Right lung (tissue), 10 donors: ENCODE results near the gene TTC22. TPM values are rescaled to one million over a fixed set of nuclear protein-coding genes. Genes with fewer than 3 reads are reported as not detected.

Experiments used
- DNase-seq, 2 donors: peaks; one replicate each; pipeline ENCODE4 v3.0.0-alpha.2; 2013
- long read RNA-seq, 8 donors: transcript quantifications; one replicate each; lab custom pipeline, GENCODE V29; 2026
- polyA plus RNA-seq, 5 donors: library from polyadenylated mRNA; unstranded; fragments of 120-200 nt; gene quantifications; one replicate each; pipeline versions ENCODE4 v1.2.1 to v1.2.3, GENCODE V29; 2013; ENCODE audit warnings: inconsistent platforms in 1 of 5, low replicate concordance in 1 of 5; ENCODE audit not compliant: insufficient read length in 5 of 5, insufficient read depth in 1 of 5

Gene TTC22
- polyA plus RNA-seq = 1 to 10 TPM; 3.2 to 4.9 (median 4.4) TPM
- long read RNA-seq, donor 1, partial matches to known transcripts = 0 of 1 reads
- long read RNA-seq, donor 1, other reads (novel, unspliced or antisense) = 0 of 1 reads
- long read RNA-seq, donor 2, partial matches to known transcripts = 0 of 1 reads
- long read RNA-seq, donor 2, other reads (novel, unspliced or antisense) = 0 of 1 reads
- long read RNA-seq, donor 3 = 0 reads
- long read RNA-seq, donor 4, partial matches to known transcripts = 0 of 1 reads
- long read RNA-seq, donor 4, other reads (novel, unspliced or antisense) = 0 of 1 reads
- long read RNA-seq, donor 5, partial matches to known transcripts = 0 of 1 reads
- long read RNA-seq, donor 5, other reads (novel, unspliced or antisense) = 0 of 1 reads
- long read RNA-seq, donor 6, partial matches to known transcripts = 0 of 3 reads
- long read RNA-seq, donor 6, other reads (novel, unspliced or antisense) = 0 of 3 reads
- long read RNA-seq, donor 7 = 0 reads
- long read RNA-seq, donor 8 = 0 reads

DNA sequence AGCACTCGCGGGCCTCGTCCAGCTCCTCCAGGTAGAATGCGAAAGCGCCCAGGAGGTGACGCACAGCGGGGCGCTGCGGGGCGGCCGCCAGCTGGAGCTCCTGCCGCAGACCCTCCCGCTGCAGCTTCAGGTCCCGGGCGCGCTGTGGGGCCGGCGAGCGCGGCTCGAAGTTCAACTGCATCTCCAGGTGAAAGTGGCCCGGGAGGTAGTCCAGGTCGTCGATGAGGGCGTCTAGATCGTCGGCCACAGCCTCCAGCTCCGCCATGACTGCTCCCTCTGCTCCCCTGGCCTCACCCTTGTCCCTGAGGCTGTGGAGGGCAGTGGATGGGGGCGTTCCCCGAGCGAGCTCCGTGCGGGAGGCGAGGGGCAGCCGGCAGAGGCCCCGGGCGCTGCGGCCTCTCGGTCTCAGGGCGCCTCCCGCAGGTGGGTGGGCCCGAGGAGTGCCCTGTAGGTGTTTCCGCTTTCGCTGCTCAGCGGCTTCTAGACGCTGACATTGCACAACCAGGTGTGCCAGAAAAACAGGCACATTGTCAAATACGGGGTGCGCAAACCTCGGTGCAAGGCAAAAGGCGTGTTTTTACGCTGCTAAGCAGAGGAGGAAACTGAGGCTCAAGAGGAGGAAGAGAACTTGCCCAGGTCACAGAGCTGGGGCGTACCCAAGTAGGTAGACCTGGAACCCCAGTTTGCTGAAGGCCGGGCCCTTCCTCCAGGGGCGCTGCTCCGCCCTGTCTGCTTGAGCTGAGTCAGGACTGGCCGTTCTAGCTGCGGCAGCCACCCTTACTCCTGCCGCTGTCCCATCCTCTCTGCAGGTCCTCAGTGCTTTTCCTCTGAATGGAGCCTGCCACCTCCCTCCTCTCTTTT, at the start of gene TTC22:
TTC22 (minus strand) TSS at position 425 of the 861 bp plus-strand sequence; CDS start at position 265, 160 bp downstream.
- DNase-seq = peak; percentile 35 to 57

DNA sequence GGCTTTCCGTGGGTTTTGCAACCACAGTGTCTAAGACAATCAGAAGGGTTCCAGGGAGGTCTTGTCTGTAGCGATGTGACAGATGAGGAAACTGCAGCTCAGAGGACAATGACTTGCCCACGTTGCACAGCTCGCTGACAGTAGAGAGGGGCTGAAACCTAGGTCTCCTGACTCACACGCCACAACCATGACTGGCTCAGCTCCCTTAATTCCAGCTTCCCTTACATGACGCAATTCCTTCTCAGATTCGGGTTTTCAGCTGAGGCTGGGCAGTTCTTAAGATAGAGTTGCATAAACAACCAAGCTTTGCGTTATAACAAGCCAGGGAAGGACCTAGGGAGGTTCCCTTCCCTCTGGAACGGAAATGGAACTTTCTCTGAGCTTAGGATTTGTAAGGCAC, 49.6 kb upstream of the TTC22 start:
- DNase-seq = no peak

DNA sequence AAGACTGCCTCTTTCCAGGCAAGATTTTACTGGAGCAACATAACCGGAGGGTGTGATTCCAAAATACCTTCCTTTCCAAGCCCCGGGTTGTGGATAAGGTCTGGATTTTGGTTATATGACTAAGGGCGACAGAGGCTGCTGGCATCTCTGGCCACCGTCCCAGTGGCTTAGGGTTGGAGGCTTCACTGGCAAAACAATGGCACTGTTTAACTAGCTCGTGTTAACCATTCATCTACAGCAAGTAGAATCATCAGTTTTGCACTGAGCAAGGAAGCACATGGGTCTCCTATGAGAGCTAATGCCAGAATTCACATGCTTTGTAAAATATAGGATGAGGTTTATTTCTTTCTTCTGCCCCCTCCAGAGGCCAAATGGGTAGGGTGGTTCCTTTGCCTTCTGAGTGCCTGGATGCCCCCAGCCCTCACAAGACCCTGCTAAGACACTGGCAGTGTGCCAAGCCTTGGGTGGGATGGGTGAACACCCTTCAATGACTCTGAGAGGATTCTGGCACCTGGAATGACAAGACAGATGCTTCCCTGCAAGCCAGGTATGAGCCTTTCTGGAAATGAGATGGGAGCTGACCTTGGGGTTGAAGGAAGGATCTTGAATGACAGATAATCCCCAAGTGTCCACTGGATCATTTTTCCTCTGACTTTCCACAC, 49.1 kb upstream of the TTC22 start:
- no peak for DNase-seq

DNA sequence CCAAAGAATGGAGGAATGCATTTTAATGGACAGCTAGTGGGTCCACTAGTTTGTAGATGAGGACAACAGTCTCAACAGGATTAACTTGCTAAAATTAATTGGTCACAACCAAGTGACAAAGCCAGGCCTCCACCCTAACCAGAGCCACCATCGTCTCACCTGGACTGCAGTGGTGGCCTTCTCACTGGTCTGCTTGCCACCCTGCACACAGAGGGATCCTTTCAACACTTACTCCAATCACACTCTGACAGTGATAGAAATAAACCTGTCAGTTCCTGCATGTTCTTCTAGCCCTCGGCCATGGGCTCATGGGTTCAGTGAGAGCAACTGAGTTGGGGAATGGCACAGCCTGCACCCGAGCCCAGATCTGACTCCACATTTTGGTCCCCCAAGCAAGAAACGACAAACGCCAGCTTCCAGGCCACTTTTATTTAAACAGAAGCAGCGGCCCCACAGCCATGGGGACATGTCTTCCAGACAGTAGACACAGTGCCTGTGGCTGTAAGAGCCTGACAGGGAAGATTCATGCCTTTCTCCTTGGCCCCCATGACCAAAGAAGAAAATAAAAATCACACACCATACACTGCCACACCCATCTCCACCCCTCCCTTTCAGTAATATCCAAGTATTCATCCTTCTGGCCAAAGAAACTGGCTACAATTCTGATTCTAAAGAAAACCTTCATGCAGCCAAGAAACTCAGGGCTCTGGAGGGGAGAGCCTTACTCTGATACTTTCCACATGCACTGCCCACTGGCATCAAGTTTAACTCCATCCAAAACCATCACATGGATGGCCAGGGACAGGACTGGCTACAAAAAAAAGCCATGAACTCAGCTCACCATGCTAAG, 48.3 kb upstream of the TTC22 start:
- DNase-seq = no peak

DNA sequence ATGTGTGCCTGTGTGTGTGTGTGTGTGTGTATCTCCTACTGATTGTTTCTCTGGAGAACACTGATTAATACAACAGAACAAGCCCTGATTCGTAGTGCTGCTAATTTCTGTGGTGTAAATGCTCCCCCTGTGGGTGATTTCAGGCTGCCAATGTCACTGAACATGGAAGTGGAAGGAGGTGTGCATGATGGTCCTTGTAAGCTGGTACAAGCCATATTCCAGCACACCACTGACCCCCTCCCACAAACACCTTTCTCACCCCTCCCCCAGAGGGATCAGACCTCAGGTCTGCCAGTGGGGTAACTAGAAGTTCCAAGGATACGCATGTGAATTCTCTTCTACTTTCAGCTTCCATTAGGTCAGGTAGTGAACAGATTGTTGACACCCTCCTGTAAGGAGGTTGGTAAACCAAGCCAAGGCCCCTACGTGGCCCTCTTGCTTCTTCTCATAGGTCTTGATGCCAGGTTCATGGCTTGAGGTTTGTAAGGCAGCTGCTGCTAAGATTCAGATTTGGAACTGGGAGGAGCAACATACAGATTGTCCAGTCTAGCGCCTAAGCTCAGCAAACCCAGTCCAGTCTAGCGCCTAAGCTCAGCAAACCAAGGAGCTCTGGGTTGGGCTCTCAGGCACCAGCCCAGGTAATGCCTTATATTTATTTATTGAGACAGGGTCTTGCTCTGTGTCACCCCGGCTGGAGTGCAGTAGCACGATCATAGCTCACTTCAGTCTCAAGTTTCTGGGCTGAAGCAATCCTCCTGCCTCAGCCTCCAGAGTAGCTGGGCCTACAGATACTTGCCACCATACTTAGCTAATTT, 47.2 kb upstream of the TTC22 start:
- DNase-seq = no peak

DNA sequence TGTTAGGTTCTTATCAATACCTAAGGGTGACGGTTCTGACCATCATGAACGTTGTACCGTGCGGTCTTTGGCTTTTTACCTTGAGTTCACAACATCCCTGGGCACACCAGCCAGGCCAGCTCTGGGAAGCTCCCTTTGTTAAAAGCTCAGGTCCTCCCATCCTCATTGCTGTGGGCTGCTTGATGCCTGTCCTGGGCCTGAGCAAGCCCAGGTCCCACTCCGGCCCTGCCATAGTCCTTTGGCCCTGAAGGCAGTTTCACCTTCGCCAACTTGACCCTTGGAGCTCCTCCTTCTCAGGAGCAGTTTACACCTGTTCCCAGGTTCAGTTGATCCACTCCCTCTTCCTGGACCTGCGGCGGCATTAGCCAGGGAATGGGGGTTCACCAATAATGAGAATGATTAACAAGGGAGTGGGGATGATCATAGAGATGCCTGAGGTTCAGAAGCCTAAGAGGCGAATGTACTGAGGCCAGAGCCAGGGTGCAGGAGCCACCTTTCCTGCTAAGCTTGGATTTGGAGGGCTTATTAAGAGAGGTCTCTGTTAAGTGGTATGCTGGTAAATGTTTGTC, 45.7 kb upstream of the TTC22 start:
- DNase-seq = no peak

DNA sequence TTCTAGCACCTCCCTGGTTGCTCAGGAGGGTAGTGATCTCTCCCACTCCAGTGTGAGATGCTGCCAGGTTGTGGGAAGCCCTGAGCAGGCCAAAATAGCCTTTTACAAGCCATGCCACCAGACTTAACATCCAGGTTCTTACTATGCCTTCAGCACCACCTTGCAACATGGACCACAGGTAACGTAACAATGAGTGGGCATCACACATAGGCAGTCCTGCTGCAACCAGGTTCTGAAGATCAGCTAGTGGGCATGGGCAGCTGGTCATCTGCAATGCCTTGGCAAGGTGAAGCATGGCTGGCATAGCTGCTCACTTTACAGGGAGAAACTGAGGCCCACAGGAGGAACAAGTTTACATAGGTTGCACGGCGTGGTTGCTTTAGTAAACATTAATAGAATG, 45.2 kb upstream of the TTC22 start:
- DNase-seq = no peak

DNA sequence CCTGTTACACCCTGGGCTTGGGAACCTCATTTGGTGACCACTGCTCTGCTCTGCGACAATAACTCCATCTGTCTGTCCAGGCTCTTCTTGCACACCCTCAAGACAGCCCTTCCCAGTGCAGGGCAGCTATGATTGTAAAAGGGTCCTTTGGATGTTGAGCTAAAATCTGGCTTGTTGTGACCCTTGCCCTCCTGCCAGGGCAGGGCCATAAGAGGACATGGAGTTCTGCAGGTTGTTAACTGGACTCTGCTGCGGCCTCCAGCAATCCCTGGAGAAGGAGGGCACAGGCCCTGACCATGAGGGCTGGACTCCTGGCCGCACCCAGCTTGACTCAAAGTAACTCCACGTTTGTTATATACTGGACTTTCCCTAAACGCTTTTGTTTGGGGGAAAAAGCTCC, 44.6 kb upstream of the TTC22 start:
- DNase-seq = no peak

DNA sequence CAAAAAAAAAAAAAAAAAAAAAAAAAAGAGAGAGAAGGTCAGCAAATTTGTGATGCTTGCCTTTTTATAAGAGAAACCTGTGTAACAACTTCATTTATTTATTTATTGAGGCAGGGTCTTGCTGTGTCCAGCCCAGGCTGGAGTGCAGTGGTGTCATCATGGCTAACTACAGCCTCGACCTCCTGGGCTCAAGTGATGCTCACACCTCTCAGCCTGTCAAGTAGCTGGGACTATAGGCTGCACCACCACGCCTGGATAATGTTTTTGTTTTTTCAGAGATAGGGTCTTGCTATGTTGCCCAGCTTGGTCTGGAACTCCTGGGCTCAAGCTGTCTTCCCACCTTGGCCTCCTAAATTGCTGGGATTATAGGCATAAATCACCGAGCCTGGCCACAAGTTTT, 43.4 kb upstream of the TTC22 start:
- DNase-seq = no peak

DNA sequence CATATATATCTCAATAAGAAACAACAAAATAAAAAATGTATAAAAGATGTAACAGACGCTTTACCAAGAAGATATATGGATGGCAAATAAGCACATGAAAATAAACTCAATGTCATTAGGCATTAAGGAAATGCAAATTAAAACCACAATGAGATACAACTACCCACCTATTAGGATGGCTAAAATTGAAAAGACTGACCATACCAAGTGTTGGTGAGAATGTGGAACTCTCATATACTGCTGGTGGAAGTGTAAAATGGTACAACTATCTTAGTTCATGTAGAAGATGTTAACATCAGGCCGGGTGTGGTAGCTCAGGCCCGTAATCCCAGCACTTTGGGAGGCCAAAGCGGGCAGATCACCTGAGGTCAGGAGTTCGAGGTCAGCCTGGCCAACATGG, 42.3 kb upstream of the TTC22 start:
- DNase-seq = no peak

DNA sequence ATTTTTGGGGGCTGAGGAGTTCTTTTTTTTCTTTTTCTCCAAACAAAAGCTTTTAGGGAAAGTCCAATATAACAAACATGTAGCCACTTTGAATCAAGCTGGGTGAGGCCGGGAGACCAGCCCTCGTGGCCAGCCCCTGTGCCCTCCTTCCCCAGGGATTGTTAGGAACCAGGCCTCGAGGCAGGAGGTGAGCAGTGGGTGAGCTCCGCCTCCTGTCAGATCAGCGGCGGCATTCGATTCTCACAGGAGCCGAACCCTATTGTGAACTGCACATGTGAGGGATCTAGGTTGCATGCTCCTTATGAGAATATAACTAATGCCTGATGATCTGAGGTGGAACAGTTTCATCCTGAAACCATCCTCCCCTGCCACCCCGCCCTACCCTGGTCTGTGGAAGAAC, 41.8 kb upstream of the TTC22 start:
- DNase-seq = no peak

DNA sequence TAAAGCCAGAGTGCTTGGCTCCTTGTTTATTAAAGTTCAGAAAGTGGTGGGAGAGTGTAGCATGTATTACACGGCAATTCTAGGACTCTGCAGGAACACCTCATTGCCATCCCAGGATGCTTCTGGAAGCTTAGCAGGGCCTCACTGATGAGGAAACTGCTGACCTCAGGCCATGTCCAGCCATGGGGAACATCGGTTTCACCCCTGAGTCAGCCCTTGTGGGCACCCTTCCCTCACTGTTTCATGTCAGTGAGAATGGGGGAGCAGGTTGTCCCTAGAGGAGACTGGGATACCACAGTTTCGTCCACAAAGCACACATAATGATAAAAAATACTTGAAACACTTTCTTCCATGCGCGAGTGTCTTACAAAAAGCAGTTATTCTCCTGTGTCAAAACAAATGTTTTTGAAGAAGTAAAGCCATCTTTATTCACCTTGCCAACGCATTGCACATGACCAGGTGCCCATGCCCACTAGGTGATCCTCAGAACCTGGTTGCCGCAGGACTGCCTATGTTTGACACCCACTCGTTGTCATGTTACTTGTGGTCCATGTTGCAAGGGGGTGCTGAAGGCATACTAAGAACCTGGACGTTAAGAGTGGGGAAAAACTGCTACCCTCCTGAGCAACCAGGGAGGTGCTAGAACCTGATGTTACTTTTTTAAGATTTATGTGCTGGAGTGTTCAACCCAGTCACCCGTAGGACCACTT, 41.2 kb upstream of the TTC22 start:
- no peak for DNase-seq

DNA sequence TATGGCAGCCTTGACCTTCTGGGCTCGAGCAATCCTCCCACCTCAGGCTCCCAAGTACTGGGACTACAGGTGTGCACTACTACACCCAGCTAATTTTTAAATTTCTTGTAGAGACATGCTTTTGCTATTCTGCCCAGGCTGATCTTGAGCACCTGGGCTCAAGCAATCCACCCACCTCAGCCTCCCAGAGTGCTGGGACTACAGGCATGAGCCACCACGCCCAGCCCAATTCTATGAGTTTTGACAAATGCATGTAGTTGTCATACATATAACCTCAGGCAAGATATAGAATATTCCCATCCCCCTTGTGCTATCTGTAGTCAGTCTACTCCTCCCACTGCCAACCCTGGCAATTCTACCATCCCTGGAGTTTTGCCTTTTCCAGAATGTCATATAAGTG, 38.7 kb upstream of the TTC22 start:
- DNase-seq = no peak

DNA sequence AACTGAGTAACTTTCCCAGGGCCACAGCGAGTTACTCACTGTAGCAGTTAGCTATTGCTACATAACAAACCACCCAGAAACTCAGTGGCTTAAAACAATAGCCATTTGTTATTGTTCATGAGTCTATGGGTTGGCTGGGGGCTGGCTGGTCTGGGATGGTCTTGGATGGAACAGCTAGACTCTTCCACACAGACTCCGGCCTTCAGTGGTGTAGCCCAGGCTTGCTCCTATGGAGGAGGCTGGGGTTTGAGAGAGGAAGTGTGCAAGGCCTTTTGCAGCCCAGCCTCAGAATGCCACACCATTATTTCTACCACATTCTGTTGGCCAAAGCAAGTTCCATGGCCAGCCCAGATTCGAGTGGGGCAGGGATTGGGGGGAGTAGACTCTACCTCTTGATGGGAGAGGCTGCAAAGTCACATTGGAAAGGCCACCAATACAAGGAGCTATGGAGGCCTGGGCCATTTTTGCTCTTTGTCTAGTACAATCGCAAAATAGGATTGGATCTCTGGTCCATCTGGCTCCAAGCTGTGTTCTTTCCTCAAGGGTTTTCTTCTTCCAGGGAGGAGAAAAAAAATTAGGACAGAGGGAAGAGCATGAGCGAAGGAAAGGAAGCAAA, 37.5 kb upstream of the TTC22 start:
- no peak for DNase-seq

DNA sequence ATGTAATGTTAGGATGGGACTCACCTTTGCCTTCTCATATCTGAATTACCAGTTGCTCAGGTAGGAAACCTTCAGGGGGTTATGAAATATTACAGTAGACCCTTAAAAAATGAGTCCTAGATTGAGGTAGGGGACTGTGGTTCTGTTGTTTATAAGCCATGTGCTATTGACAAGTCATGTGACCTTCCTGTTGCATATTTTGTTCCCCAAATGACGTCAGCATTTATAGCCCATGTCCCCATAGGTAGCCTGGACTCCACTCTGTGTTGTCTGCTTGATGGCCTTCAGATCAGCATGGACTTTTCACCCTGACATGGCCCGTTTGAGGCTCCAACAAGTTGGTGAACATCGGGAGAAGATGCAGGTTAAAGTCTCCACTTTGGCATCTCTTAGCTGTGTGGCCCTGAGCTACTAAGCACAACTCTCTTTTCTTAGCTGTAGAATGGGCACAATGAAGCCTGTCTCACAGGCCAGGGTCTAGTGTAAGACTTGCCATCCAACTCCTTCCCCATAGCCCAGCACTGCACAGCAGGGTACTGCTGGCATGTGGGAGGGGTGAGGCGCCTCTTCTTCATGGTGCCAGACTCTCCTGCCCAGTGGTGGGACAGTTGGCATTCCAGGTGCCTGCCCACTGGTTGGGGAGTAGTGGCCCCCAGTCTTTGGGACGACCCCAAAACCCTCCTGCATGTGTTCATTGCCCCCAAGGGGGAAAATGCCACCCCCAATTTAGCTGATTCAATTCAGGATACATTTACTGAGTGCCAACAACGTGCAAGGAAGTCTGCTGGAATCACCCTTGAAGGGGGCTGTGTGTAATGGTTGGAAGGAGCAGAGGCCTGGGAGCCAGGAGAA, 36.1 kb upstream of the TTC22 start:
- no peak for DNase-seq

DNA sequence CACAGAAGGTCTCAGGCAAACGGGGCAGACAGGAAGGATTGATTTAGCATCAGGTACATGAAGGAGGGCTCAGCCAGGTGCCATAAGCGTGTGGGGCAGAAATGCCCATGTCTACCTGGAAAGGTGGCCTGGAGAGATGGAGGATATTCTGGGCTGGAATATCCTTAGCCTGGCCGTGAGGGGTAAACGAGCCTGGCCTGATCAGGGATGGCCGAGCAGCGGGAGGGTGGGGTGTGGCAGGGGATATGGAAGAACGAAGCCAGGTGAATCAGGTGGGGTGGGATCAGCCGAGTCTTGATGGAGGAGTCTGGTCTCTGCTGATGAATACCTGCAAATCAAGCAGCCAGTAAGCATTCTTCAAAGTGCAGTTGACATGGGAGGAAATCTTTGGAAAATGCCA, 35.5 kb upstream of the TTC22 start:
- DNase-seq = no peak

DNA sequence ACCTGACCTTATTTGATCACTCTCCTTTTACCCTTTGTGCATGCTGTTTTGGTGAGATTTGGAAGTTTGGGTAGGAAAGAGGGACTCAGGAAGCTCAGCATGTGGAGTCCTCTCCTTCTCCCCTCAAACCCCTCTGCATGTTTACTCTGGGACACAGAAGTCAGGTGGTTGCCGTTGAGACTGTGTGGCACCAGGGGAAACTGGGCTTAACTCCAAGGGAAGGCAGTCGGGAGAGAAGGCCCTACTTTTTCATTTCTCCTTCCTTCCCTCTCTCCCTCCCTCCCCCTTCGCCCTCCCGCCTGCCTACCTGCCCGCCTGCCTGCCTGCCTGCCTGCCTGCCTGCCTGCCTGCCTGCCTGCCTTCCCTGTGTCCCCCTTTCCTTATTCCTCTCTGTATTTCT, 34.8 kb upstream of the TTC22 start:
- peak; percentile 4 to 8 for DNase-seq
